Esophagus squamous epithelium (tissue), 5 donors: ENCODE measurements around the gene STAT1. TPM values are rescaled to one million over a fixed set of nuclear protein-coding genes. Genes with fewer than 3 reads are reported as not detected.

Experiments
- DNase-seq: peaks from one replicate; lab custom pipeline; 2025; lab: John Stamatoyannopoulos, UW
- H3K27ac ChIP-seq, 4 donors: fragments of 200-600 bp; sonication (generic); one replicate each; pipeline ENCODE4 v1.5.1; 2016 to 2019; ENCODE audit warnings: mild to moderate bottlenecking in 1 of 4
- H3K27me3 ChIP-seq, 4 donors: fragments of 200-600 bp; sonication (generic); 1 replicate in 3 of 4; 2 replicates in 1 of 4; pipeline versions ENCODE4 v1.5.1 to v1.6.0; 2017 to 2021; ENCODE audit warnings: antibody characterized with exemption in 1 of 4
- H3K36me3 ChIP-seq, 3 donors: fragments of 200-600 bp; sonication (generic); one replicate each; pipeline ENCODE4 v1.5.1; 2016 to 2019
- H3K4me1 ChIP-seq, 3 donors: fragments of 200-600 bp; sonication (generic); one replicate each; pipeline ENCODE4 v1.5.1; 2017 to 2019
- H3K4me3 ChIP-seq, 4 donors: fragments of 200-600 bp; sonication (generic); 1 replicate in 3 of 4; 2 replicates in 1 of 4; pipeline ENCODE4 v1.5.1; 2016 to 2019; ENCODE audit warnings: mild to moderate bottlenecking in 2 of 4, moderate library complexity in 1 of 4
- H3K9me3 ChIP-seq, 3 donors: fragments of 200-600 bp; sonication (generic); one replicate each; pipeline ENCODE4 v1.5.1; 2016 to 2019
- CTCF ChIP-seq, 6 experiments: fragments of 450-650 bp in 4 of 6; fragments of 200-600 bp in 2 of 6; sonication (generic) in 2 of 6; IDR thresholded peaks; one replicate each; pipeline ENCODE4 v1.5.1; 2016 to 2019; ENCODE audit warnings: antibody characterized with exemption in 6 of 6, mild to moderate bottlenecking in 4 of 6, moderate library complexity in 4 of 6
- POLR2A ChIP-seq, 4 donors: fragments of 450-650 bp; IDR thresholded peaks; one replicate each; pipeline ENCODE4 v1.6.1; 2017; ENCODE audit warnings: antibody characterized with exemption in 4 of 4, mild to moderate bottlenecking in 4 of 4, moderate library complexity in 3 of 4
- WGBS, 2 donors: methylation state at CpG; one replicate each; pipeline ENCODE4 v1.1.5; 2018; 5-methylcytosine and 5-hydroxymethylcytosine counted together
- intact Hi-C: fragments of 100-400 bp; cut with DNase I; formaldehyde crosslinking; loops from one replicate; pipeline ENCODE4 v1.15.0; 2022
- total RNA-seq, 4 donors: library from RNA; depleted of rRNA; stranded (reverse); fragments of >200 nt; gene quantifications; one replicate each; pipeline ENCODE4 v1.1.0, GENCODE V29; 2016
- donor health status: DM: yes; HTN: yes; CAD: no.

STAT1 gene
- total RNA-seq, 4 donors from 2014 or later: 23.6 to 58.9 (median 36.1) TPM

- H3K4me3 ChIP-seq: no peak overlapping the region
- TF ChIP-seq POLR2A (IDR thresholded peaks at IDR 0.05): no peak
- TF ChIP-seq CTCF (IDR thresholded peaks at IDR 0.05): no peak
- intact Hi-C loops: no loop called here
- H3K27ac ChIP-seq: no peak overlapping the region
- DNase-seq: no peak
- WGBS, 2 donors: 80 to 89% methylated on average over 2 of the region's 2 CpGs
- no peaks in the 10 kb centered on the region for H3K9me3 ChIP-seq
- no peaks in the 10 kb centered on the region for H3K27me3 ChIP-seq
- no peaks in the 10 kb centered on the region for H3K36me3 ChIP-seq
- peaks cover 0 to 18% (median 8%) of the 10 kb centered on the region in 3 donors for H3K4me1 ChIP-seq
These were observed 22.4 kb upstream of the STAT1 start for GRCh38 chr2:191036363-191036762.

GRCh38 chr2:191032588-191033429 is 18.8 kb upstream of the STAT1 start:
- Histone ChIP-seq H3K27ac (no peak overlapping the region), H3K9me3 (no peaks in the 10 kb centered on the region), H3K27me3 (no peaks in the 10 kb centered on the region), H3K36me3 (no peaks in the 10 kb centered on the region), H3K4me1 (peaks cover 0 to 10% (median 0%) of the 10 kb centered on the region in 3 donors), H3K4me3 (no peak overlapping the region)
- WGBS, 2 donors: 67 to 79% methylated on average over 8 of the region's 8 CpGs
- TF ChIP-seq CTCF (IDR thresholded peaks at IDR 0.05) (no peak), POLR2A (IDR thresholded peaks at IDR 0.05) (no peak)
- intact Hi-C loops: no loop called here
- DNase-seq: no peak

- no peak overlapping the region for H3K27ac ChIP-seq
- intact Hi-C loops: no loop called here
- WGBS, 2 donors: 91 to 94% methylated on average over 2 of the region's 2 CpGs
- H3K4me1 ChIP-seq: peaks cover 0 to 7% (median 0%) of the 10 kb centered on the region in 3 donors
- H3K36me3 ChIP-seq: no peaks in the 10 kb centered on the region
- no peaks in the 10 kb centered on the region for H3K9me3 ChIP-seq
- DNase-seq: no peak
- no peaks in the 10 kb centered on the region for H3K27me3 ChIP-seq
- H3K4me3 ChIP-seq: no peak overlapping the region
- TF ChIP-seq POLR2A (IDR thresholded peaks at IDR 0.05): no peak
- no peak for TF ChIP-seq CTCF (IDR thresholded peaks at IDR 0.05)
These were observed 17.3 kb upstream of the STAT1 start for GRCh38 chr2:191031256-191031655.

- Histone ChIP-seq H3K36me3 (no peaks in the 10 kb centered on the region), H3K4me1 (peaks cover 0 to 7% (median 0%) of the 10 kb centered on the region in 3 donors), H3K27me3 (no peaks in the 10 kb centered on the region), H3K4me3 (no peak overlapping the region), H3K27ac (no peak overlapping the region), H3K9me3 (no peaks in the 10 kb centered on the region)
- DNase-seq: no peak
- WGBS, 2 donors: 28% methylated on average over 8 of the region's 8 CpGs
- no peak for TF ChIP-seq POLR2A (IDR thresholded peaks at IDR 0.05)
- peak; percentile 39 to 67 (median 58) for TF ChIP-seq CTCF (IDR thresholded peaks at IDR 0.05)
- intact Hi-C loops: no loop called here
These were observed 16.7 kb upstream of the STAT1 start for GRCh38 chr2:191030521-191031154.
